A549 treated with ZK216348 at 1 μM for 4 hours (cell line): Measurements from ENCODE around the gene CEP68. TPM values are rescaled to one million over a fixed set of nuclear protein-coding genes. Genes with fewer than 3 reads are reported as not detected.

Experiments used
- total RNA-seq: library from RNA; stranded (reverse); fragments of 200-300 nt; extraction: Qiagen RNA extraction; gene quantifications from 5 replicates; pipeline ENCODE4 v1.2.3, GENCODE V29; 2022; ENCODE audit warnings: low read depth

Gene CEP68, protein sequence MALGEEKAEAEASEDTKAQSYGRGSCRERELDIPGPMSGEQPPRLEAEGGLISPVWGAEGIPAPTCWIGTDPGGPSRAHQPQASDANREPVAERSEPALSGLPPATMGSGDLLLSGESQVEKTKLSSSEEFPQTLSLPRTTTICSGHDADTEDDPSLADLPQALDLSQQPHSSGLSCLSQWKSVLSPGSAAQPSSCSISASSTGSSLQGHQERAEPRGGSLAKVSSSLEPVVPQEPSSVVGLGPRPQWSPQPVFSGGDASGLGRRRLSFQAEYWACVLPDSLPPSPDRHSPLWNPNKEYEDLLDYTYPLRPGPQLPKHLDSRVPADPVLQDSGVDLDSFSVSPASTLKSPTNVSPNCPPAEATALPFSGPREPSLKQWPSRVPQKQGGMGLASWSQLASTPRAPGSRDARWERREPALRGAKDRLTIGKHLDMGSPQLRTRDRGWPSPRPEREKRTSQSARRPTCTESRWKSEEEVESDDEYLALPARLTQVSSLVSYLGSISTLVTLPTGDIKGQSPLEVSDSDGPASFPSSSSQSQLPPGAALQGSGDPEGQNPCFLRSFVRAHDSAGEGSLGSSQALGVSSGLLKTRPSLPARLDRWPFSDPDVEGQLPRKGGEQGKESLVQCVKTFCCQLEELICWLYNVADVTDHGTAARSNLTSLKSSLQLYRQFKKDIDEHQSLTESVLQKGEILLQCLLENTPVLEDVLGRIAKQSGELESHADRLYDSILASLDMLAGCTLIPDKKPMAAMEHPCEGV
- 6.8 to 11.7 TPM (median 10.8 TPM) in 5 replicates for total RNA-seq

DNA sequence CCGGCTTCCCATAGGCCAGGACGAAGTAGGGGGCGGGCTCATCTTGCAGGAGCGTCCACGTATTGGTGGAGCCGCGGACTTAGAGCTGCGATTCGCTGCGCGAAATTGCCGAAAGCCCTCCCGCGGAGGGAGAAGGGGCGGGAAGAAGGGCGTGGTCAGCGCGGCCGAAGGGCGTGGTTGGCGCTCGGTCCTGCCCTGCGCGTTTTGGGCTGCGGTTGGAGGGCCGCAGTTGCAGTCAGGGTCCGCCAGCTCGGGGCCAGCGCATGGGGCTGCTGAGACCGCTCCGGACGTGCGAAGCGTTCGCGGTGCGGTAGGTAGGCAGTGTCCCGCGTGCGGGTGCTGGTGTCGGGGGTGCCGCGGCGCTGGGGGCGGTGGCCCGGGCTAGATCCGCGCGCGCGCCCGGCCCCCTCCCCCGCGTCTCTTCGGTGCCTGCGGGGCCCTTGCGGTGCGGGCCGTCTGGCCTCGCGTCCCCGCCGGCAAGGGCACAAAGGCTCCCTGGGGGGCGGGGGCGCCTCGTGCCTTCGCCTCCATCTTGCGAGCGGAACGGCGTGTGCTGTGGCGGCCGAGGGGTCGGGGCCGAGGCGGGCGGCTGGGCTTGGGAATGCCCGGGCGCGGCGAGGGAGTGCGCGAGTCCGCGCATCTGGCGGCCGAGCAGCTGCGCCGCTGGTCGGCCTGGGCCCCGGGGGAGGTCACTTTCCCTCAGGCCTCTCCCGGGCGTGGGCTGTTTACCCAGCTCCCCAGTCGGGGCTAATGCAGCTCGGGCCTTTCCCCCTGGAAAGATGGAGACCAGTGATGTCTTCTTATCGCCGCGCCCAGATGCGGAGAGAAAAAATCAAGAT is at the start of gene CEP68:
Gene CEP68, plus strand, starts transcription at position 202 of the 839 bp plus-strand sequence. CDS start 13,029 bp downstream, outside the sequence.

DNA sequence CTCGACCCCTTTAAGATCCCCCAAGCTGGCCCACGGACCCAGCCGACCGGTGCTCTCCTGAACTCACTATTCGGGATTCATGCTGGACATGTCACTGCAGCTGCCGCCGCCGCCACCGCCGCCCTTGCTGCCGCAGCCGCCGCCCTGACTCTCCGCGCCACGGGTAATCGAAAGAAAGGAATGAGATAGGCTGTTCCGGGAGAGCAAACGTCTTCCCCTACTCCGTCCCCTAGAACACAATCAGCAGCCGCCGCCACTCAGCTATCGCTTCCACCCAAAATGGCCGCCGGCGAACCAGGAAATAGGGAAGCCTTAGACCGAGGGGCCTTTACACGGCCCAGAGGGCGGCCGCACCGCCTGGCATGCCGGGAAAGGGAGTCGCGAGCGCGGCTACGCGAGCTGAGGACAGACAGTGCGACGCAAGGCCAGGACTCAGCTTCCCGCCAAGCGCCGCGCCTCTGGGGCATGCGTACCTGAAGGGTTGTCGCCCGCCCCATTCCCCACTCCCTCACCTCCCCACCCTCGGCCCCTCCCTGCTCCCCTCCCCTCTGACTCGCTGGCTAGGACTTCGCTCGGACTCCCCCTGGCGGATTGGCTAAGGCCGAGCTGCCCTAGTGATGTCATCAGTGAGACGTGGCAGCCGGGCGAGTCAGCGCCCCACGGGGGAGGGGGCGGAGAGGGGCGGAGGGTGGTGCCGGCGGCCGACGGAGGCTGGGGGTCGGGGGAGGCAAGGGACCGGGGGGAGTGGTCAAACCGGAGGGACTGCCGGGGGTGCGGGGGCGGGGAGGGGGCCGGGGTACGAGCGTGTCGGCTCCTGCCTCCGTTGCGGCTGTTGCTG is 73.8 kb downstream of the CEP68 start, which contains the start of gene RAB1A:
Gene RAB1A, minus strand, starts transcription at position 281 of the 838 bp plus-strand sequence. Its CDS starts 191 bp downstream, at position 90.

Other genes starting within 250 kb of the CEP68 start
- 9.4 to 12.3 TPM (median 11.0 TPM) in 5 replicates for gene SLC1A4, start 67.0 kb upstream of the CEP68 start, total RNA-seq
- gene RAB1A, start 73.7 kb downstream of the CEP68 start, total RNA-seq: 170 to 259 TPM (median 232 TPM) in 5 replicates
- gene ACTR2, start 171.4 kb downstream of the CEP68 start, total RNA-seq: 127 to 186 TPM (median 171 TPM) in 5 replicates